ENCODE results near the gene SLC22A8. TPM values are rescaled to one million over a fixed set of nuclear protein-coding genes. Genes with fewer than 3 reads are reported as not detected.
A peak's percentile ranks its signal among the peaks of the same experiment; 100 is the strongest.
"Not testable (repeated sequence)": the region's sequence is repeated elsewhere in the genome, so short reads cannot be mapped to it uniquely, and the experiment has no call there.

Gene SLC22A8
- total RNA-seq = not detected
- long read RNA-seq, partial matches to known transcripts = 0 of 1 reads
- long read RNA-seq, other reads (novel, unspliced or antisense) = 1 of 1 reads

- Histone ChIP-seq H3K36me3 (no peaks in the 10 kb centered on the region), H3K9me3 (no peaks in the 10 kb centered on the region), H3K4me3 (no peak within 1 kb of the TSS), H3K27ac (no peak within 1 kb of the TSS), H3K27me3 (peaks cover 8% of the 10 kb centered on the region), H3K4me1 (no peaks in the 10 kb centered on the region)
- intact Hi-C loops (cut with DNase I) = no loop called here
- no peak for ATAC-seq
- DNase-seq = no peak
- TF ChIP-seq CTCF (IDR thresholded peaks at IDR 0.05) = no peak
Observed at GRCh38 chr11:63015521-63016215, at the start of gene SLC22A8. TSS of gene SLC22A8 (minus strand) at chr11:63015841. CDS start at chr11:63014958, 883 bp downstream.

GRCh38 chr11:63046203-63046602, 30.6 kb upstream of the SLC22A8 start:
- ATAC-seq; H3K4me3 ChIP-seq; H3K9me3 ChIP-seq; H3K27ac ChIP-seq; H3K4me1 ChIP-seq; H3K36me3 ChIP-seq; intact Hi-C loops (cut with DNase I); H3K27me3 ChIP-seq; DNase-seq: not testable (repeated sequence)

GRCh38 chr11:63042596-63042995, 27.0 kb upstream of the SLC22A8 start:
- H3K4me1 ChIP-seq = no peaks in the 10 kb centered on the region
- ATAC-seq (no peak), DNase-seq (no peak)
- no peaks in the 10 kb centered on the region for H3K36me3 ChIP-seq
- no peak overlapping the region for H3K27ac ChIP-seq
- TF ChIP-seq CTCF (IDR thresholded peaks at IDR 0.05) = no peak
- intact Hi-C loops (cut with DNase I) = no loop called here
- peaks cover 7% of the 10 kb centered on the region for H3K27me3 ChIP-seq
- H3K4me3 ChIP-seq = no peak overlapping the region
- H3K9me3 ChIP-seq = no peaks in the 10 kb centered on the region

GRCh38 chr11:63032457-63032856, 16.8 kb upstream of the SLC22A8 start:
- H3K27ac ChIP-seq = no peak overlapping the region
- DNase-seq = no peak
- no peaks in the 10 kb centered on the region for H3K4me1 ChIP-seq
- H3K4me3 ChIP-seq = no peak overlapping the region
- peak; percentile 61 for ATAC-seq
- no peaks in the 10 kb centered on the region for H3K9me3 ChIP-seq
- H3K36me3 ChIP-seq = no peaks in the 10 kb centered on the region
- no peak for TF ChIP-seq CTCF (IDR thresholded peaks at IDR 0.05)
- H3K27me3 ChIP-seq = no peaks in the 10 kb centered on the region
- intact Hi-C loops (cut with DNase I) = no loop called here

GRCh38 chr11:63023841-63024648, 8.4 kb upstream of the SLC22A8 start:
- peak; percentile 97 for ATAC-seq
- Histone ChIP-seq H3K27me3 (peaks cover 5% of the 10 kb centered on the region), H3K36me3 (no peaks in the 10 kb centered on the region), H3K4me3 (no peak overlapping the region), H3K9me3 (no peaks in the 10 kb centered on the region), H3K4me1 (peaks cover 7% of the 10 kb centered on the region), H3K27ac (no peak overlapping the region)
- intact Hi-C loops (cut with DNase I) = loop anchor here (5.0 kb wide), 1 partner anchor 117 kb away; no protein-coding TSS in a partner anchor
- TF ChIP-seq CTCF (IDR thresholded peaks at IDR 0.05) = peak; percentile 100
- DNase-seq = peak; percentile 91
